NB4 (cell line): ENCODE measurements around the gene LHX5.

ENCODE experiments used
- CTCF ChIP-seq: IDR thresholded peaks from one replicate; pipeline ENCODE4 v1.5.1; 2012; ENCODE audit warnings: low read depth, low read length
- POLR2A ChIP-seq: IDR thresholded peaks from 2 replicates; pipeline ENCODE4 v1.6.1; 2011; ENCODE audit warnings: mild to moderate bottlenecking; ENCODE audit not compliant: insufficient read length; ENCODE audit errors: extremely low read depth

- TF ChIP-seq CTCF (no peak), POLR2A (no peak)
Measured at GRCh38 chr12:113464852-113465719, 6.6 kb downstream of the LHX5 start.
